HG03097 (cell line): ENCODE measurements around the gene CYB5RL.

ENCODE experiments used
- ATAC-seq: cut with Tn5 transposase; IDR thresholded peaks from one replicate; pipeline ENCODE4 v1.9.1; 2021; ENCODE audit not compliant: unreplicated experiment, low FRiP score

Gene CYB5RL

DNA sequence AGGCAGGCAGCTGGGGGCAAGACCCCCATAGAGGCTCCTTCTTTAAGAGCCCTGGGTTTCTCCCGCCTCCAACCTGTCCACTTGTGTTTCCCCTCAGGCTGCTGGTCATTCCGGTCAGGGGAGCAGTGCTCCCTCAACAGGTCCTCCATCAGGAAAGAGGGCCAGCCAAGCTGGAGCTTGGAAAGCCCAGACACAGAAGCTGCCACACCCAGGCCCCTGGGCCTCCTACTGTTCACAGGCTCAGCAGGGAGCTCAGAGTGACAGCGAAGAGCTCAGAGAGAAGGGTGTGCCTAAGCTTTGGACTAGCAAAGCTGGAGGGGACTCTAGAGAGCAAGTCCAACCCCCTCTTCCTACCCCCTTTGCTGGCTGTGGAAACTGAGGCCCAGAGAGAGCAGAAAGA, 36.8 kb downstream of the CYB5RL start:
- no peak for ATAC-seq

DNA sequence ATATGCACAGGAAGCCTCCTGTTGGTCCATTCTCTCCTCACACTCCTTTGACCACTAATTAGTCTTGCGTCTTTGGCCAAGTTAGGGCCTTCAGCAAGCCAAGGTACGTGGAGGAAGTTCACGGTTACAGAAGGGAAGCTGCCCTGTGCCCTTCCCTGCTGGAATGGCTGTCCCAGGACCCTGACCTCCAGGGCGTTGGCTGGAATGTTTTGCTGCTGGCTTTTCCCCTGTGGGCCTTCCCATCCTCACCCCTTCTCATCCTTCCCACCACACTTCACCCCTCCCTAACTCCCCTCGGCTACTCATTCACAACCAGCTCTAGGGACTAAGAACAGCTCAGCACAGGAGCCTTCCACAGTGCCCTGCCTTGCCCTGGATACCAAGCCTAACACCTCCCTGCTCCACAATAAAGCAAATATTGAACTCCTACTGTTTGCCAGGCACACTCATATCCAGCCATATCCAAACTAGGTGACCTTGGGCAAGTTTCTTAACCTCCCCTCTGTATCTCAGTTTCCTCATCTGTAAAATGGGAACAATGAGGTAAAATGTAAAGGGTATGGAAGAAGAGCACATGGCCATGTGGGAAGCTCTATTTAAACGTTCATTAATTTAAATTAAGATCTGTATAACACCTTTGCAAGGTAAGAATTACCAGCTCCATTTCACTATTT, 38.2 kb downstream of the CYB5RL start:
- ATAC-seq = no peak

DNA sequence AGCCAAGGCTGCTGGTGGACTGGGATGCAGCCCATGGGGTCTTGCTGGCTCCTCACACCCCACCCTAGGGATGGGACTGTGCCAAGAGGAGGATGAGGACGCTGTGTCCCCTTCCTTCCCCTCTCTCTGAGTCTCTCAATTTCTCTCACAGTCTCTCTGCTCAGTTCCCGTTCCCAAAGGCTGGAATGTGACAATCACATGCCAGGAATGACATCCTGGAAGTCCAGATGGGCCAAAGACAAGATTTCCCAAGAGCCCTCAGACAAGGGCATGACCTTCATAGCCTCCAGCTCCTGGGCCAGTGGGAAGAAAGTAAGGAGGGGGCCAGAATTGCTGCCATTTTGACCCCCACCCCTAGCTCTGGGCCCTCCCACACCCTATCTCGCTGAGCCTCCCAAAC, 39.5 kb downstream of the CYB5RL start:
- no peak for ATAC-seq

- ATAC-seq = no peak
Observed at GRCh38 chr1:54159733-54160316, 40.0 kb downstream of the CYB5RL start.

DNA sequence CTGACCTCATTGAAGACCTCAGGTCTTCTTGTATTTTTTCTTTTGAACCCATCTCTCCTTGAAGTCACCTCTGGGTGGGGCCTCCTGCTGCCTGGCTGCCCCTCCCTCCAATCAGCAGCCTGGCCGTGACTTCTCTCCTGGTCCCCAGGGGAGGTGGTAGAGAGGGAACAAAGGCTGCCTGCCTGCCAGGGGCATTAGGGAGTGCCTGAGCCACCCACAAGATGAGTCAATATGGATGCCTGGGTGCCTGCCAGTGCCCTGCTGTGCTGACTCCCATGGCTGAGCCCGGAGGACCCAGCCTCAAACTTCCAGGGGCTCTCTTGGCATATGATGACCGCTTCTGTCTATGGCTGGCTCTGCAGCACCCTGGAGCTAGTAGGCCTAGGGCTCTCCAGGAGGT, 41.8 kb downstream of the CYB5RL start:
- ATAC-seq = no peak

- no peak for ATAC-seq
Observed at GRCh38 chr1:54157401-54157800, 42.4 kb downstream of the CYB5RL start.

GRCh38 chr1:54156986-54157385, 42.8 kb downstream of the CYB5RL start:
- no peak for ATAC-seq

DNA sequence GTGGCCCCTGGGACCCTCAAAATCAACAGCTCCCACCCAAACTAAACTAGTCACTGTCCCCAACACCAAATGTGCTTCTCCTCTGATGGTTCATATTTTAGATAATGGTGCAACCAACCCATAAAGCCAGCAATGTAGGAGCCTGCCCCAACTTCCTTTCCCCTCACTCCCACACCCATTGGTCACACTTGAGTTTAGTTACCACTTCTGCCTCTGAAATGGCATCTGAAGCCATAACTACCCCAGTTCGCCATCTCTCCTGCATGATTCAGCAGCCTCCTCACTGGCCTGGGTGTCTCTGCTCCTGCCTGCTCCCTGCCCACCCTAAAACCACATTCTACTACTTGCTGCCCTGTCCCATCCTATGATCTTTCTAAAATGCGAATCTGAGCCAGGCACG, 43.6 kb downstream of the CYB5RL start:
- no peak for ATAC-seq

DNA sequence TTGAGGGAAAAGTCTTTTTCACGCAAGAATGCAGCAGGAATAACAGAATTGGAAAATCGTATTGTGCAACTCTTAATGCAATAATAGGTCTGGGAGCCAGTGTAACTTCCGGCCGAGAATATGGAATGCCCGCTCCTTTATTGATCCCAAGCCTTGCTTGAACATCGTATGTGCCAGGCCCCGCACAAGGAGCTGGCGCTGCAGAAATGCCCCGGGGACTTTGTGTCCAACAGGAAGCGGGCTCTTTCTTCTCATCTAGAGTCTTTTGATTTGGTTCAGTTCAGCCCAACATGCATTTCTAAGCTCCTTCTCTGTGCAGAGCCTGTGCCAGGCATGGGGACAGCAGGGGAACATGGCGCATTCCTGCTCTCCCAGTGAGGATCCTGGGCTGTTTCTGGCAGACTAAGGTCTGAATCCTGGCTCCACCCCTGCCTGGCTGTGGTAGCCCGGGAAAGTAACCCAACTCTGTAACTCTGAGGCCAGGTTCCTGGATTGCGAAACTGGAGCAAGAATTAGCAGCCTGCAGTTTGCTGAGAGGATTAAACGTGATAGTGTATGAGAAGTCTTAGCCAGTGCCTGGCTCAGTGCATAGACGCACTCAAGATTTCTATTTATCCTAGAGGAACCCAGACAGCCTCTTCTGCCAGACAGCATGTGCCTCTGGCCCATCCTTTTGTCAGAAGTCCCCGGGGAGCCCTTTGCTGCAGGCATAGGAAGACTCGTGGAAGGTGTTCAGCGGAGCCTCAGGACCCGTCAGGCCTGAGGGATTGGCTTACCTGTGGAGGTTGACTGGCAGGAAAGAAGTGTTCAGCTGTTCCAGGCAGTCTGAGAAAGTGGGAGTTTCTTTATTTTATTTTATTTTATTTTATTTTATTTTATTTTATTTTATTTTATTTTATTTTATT, 46.0 kb downstream of the CYB5RL start:
- no peak for ATAC-seq

- ATAC-seq = no peak
Observed at GRCh38 chr1:54152696-54153095, 47.1 kb downstream of the CYB5RL start, which contains the start of gene CDCP2. Gene CDCP2, minus strand, starts transcription at chr1:54153000. Its CDS starts 78 bp downstream, at chr1:54152922.

GRCh38 chr1:54151013-54151412, 48.8 kb downstream of the CYB5RL start:
- ATAC-seq = no peak
